Measurements from ENCODE around the gene JAK1.
"Not testable (repeated sequence)": the region's sequence is repeated elsewhere in the genome, so short reads cannot be mapped to it uniquely, and the experiment has no call there.

JAK1 gene

DNA sequence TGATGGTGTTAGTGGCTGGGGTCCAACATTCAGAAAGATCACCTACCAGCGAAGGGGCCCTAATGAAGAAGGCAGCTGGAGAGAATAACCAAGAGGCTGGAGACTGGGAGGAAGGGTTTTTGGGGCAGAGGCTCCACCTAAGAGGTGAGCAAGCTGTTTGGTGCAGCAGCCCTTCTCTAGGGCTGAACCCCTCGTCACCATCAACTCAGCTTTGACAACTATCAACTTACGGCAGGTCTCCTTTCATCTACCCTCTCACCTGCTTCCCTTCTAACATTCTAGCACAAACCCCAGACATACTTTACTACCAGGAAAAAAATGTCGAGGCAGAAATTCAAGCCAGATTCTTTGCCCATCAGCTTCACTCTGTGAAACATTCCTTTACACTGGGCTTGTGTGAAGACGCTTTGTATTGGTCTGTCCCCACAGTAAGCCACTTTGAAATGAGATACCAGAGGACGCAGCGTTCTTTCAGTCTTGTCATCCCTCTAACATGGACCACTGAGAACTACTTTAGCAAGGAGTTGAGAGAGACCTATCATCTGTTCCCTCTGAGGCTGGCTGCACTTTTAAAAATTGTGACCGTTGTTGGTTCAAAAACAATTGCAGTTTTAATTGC lies 136.8 kb downstream of the JAK1 start:
- no peak for DNase-seq

- no peak for DNase-seq
Measured at GRCh38 chr1:64828829-64829228, 137.5 kb downstream of the JAK1 start.

- DNase-seq = no peak
Measured at GRCh38 chr1:64826991-64827390, 139.4 kb downstream of the JAK1 start.

DNA sequence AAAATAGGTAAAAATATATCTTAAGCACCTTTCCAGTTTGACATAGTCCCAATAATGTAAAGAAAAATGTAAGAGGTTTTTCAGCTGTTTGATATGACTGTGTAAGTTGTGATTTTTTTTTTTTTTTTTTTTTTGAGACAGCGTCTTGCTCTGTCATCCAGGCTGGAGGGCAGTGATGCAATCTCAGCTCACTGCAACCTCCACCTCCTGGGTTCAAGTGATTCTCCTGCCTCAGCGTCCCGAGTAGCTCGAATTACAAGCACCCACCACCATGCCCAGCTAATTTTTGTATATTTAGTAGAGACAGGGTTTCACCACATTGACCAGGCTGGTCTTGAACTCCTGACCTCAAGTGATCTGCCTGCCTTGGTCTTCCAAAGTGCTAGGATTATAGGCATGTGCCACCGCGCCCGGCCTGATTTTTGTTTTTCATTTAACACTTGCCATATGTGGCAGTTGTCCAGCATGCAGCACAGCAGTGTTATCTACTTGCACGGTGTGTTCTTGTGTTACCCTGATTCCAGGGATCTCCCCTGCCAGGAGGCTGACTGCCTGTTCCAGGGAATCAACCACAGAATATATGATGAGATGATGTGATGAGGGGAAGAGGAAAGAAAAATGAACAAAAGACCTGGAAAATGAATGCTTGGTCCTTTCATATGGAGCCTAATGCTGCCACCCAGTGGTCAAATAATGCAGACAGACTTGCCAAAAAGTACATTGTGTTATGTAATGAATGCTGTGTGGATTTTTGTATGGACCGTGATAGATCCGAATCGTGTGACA lies 142.5 kb downstream of the JAK1 start:
- peak; percentile 90 for DNase-seq

GRCh38 chr1:64822621-64823020 lies 143.7 kb downstream of the JAK1 start:
- DNase-seq = no peak

GRCh38 chr1:64820572-64820971 lies 145.8 kb downstream of the JAK1 start:
- not testable (repeated sequence) for DNase-seq

DNA sequence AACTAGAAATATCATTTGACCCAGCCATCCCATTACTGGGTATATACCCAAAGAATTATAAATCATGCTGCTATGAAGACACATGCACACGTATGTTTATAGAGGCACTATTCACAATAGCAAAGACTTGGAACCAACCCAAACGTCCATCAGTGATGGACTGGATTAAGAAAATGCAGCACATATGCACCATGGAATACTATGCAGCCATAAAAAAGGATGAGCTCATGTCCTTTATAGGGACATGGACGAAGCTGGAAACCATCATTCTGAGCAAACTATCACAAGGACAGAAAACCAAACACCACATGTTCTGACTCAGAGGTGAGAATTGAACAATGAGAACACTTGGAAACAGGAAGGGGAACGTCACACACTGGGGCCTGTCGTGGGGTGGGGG lies 149.0 kb downstream of the JAK1 start:
- DNase-seq = not testable (repeated sequence)

- no peak for DNase-seq
Measured at GRCh38 chr1:64814427-64814826, 151.9 kb downstream of the JAK1 start.

DNA sequence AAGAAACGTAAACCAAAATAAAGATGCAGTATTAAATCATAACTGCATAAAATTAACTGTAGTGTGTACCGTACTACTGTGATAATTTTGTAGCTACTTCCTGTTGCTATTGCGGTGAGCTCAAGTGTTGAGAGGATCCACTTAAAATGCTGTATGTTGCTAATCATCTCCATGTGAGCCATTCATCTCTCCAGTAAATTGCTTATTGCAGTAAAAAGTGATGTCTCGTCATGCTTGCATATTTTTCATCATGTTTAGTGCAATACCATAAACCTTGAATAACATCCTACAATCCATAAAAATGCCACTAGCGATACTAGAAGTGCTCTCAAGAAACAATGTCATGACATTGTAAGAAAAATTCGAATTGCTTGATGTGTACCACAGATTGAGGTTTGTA lies 155.2 kb downstream of the JAK1 start:
- peak; percentile 91 for DNase-seq

GRCh38 chr1:64810001-64810400 lies 156.3 kb downstream of the JAK1 start:
- DNase-seq = no peak

- DNase-seq = no peak
Measured at GRCh38 chr1:64809309-64809708, 157.0 kb downstream of the JAK1 start.

- DNase-seq = no peak
Measured at GRCh38 chr1:64801851-64802523, 164.4 kb downstream of the JAK1 start.

GRCh38 chr1:64798872-64799271 lies 167.5 kb downstream of the JAK1 start:
- no peak for DNase-seq

GRCh38 chr1:64790832-64791487 lies 175.4 kb downstream of the JAK1 start:
- DNase-seq = no peak

Measured in NCI-H2029 (cell line).